ENCODE results near the gene FGF22.

DNA sequence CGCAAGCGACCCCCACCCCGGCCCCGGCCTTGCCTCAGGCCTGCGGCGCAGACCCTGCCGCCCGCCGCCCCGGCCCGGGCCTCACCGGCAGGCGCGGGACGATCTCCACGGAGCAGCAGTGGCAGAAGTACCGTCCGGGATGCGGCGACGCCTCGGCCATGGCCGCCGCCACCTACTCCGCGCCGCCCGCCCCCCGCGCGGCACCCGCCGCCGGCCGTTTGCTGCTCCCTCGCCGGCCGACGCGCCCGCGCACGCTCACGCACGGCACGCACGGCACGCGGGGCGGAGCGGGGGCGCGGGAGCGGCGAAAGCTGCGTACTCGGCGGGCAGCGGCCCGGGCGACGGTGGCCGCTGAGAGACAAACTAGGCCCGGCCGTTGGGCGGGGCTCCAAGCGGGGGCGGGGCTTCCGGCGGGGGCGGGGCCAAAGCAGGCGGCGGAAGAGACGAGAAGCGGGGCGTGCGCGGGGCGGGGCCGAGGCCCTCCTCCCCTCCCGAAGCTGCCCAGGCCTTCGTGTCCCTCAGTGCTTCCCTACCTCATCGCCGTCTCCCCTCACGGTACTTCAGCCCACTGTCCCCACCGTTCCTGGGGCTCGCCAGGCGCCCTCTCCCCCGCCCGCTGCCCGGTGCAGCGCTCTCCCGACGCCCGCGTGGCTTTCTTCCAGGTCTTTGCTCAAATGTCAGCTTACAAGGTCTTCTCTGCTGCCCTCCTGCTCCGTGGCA, 23.4 kb downstream of the FGF22 start, which contains the start of gene RNF126:
- TF ChIP-seq, protein P1, sequence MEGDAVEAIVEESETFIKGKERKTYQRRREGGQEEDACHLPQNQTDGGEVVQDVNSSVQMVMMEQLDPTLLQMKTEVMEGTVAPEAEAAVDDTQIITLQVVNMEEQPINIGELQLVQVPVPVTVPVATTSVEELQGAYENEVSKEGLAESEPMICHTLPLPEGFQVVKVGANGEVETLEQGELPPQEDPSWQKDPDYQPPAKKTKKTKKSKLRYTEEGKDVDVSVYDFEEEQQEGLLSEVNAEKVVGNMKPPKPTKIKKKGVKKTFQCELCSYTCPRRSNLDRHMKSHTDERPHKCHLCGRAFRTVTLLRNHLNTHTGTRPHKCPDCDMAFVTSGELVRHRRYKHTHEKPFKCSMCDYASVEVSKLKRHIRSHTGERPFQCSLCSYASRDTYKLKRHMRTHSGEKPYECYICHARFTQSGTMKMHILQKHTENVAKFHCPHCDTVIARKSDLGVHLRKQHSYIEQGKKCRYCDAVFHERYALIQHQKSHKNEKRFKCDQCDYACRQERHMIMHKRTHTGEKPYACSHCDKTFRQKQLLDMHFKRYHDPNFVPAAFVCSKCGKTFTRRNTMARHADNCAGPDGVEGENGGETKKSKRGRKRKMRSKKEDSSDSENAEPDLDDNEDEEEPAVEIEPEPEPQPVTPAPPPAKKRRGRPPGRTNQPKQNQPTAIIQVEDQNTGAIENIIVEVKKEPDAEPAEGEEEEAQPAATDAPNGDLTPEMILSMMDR (conservative IDR thresholded peaks at IDR 0.05; ENCODE audit: low read length) = no peak
- no peak for TF ChIP-seq EZH2phosphoT487 (IDR thresholded peaks at IDR 0.05; ENCODE audit: borderline replicate concordance, low read depth, low read length)

Data from OCI-LY7 (cell line).